GM12878 (cell line): ENCODE data around the gene THUMPD3. TPM values are rescaled to one million over a fixed set of nuclear protein-coding genes. Genes with fewer than 3 reads are reported as not detected.

Source experiments
- ATF3 ChIP-seq: IDR thresholded peaks from 2 replicates; pipeline ENCODE4 v1.6.1; 2011; ENCODE audit warnings: low read depth, mild to moderate bottlenecking, low read length, moderate library complexity, borderline replicate concordance; ENCODE audit errors: extremely low read depth
- BCL3 ChIP-seq: IDR thresholded peaks from 2 replicates; pipeline ENCODE4 v1.6.1; 2011; ENCODE audit warnings: borderline replicate concordance, low read depth, mild to moderate bottlenecking, moderate library complexity, low read length; ENCODE audit not compliant: insufficient read depth, poor library complexity, severe bottlenecking
- BRCA1 ChIP-seq: IDR thresholded peaks from 2 replicates; pipeline ENCODE4 v1.6.1; 2011; ENCODE audit warnings: low read depth, low read length, improper control_type of control experiment
- CEBPB ChIP-seq, 2 experiments: fragments of 150-350 bp in 1 of 2; IDR thresholded peaks; 2 replicates each; pipeline ENCODE4 v1.6.1; 2012 to 2014; ENCODE audit warnings: low read depth in 2 of 2, low read length in 2 of 2, borderline replicate concordance in 1 of 2, inconsistent platforms in 1 of 2
- CHD2 ChIP-seq: IDR thresholded peaks from 2 replicates; pipeline ENCODE4 v1.6.1; 2011; ENCODE audit warnings: low read depth, low read length, improper control_type of control experiment, borderline replicate concordance
- E4F1 ChIP-seq: fragments of 450-650 bp; IDR thresholded peaks from 2 replicates; pipeline ENCODE4 v1.6.1; 2018; ENCODE audit warnings: borderline replicate concordance, mild to moderate bottlenecking; ENCODE audit not compliant: partially characterized antibody
- EED ChIP-seq: sonication (generic); IDR thresholded peaks from 2 replicates; pipeline ENCODE4 v1.6.1; 2016; ENCODE audit warnings: antibody characterized with exemption, low read depth
- ETV6 ChIP-seq, 2 experiments: fragments of 450-650 bp in 1 of 2; IDR thresholded peaks in 1 of 2; conservative IDR thresholded peaks in 1 of 2; 2 replicates each; pipeline ENCODE4 v1.6.1; 2014; ENCODE audit warnings: antibody characterized with exemption in 1 of 2, borderline replicate concordance in 1 of 2, low read depth in 1 of 2, mild to moderate bottlenecking in 1 of 2, moderate library complexity in 1 of 2
- PAX5 ChIP-seq: IDR thresholded peaks from 2 replicates; pipeline ENCODE4 v1.6.1; 2011; ENCODE audit warnings: low read depth, low read length, borderline replicate concordance
- SMC3 ChIP-seq: IDR thresholded peaks from 2 replicates; pipeline ENCODE4 v1.6.1; 2011; ENCODE audit warnings: low read length, improper control_type of control experiment, borderline replicate concordance
- SP1 ChIP-seq: IDR thresholded peaks from one replicate; pipeline ENCODE4 v1.6.1; 2011; ENCODE audit warnings: low read depth, low read length
- ZNF384 ChIP-seq: IDR thresholded peaks from 2 replicates; pipeline ENCODE4 v1.6.1; 2012; ENCODE audit warnings: low read depth, mild to moderate bottlenecking, low read length, improper control_type of control experiment, borderline replicate concordance
- ZSCAN29 ChIP-seq: fragments of 450-650 bp; IDR thresholded peaks from 2 replicates; pipeline ENCODE4 v1.6.1; 2017; ENCODE audit warnings: mild to moderate bottlenecking, moderate library complexity
- polyA plus RNA-seq, 11 experiments: library from polyadenylated mRNA; depleted of rRNA in 4 of 11; unstranded in 6 of 11; stranded (reverse) in 5 of 11; fragments of >200 nt; fragmentation: Nextera tagmentation in 4 of 11; fragmentation: Illumina TruSeq in 1 of 11; extraction: Ambion mirVana in 4 of 11; extraction: Trizol in 1 of 11; gene quantifications; 1 replicate in 1 of 11; 2 replicates in 10 of 11; pipeline versions ENCODE4 v1.2.1 to v1.2.3, GENCODE V29; 2011 to 2016; ENCODE audit warnings: inconsistent platforms in 2 of 11, missing spikeins in 2 of 11, low read depth in 1 of 11
- total RNA-seq, 4 experiments: library from RNA; depleted of rRNA in 3 of 4; stranded (reverse); fragments of >200 nt in 3 of 4; fragmentation: Illumina TruSeq in 1 of 4; extraction: Trizol in 1 of 4; gene quantifications; 2 replicates each; pipeline versions ENCODE4 v1.2.1 to v1.2.3, GENCODE V29; 2013 to 2021
- TF ChIP-seq, protein P1 (sequence below): IDR thresholded peaks from 2 replicates; pipeline ENCODE4 v1.6.1; 2012; ENCODE audit warnings: low read length, inconsistent platforms
- TF ChIP-seq, protein P2 (sequence below): IDR thresholded peaks from 2 replicates; pipeline ENCODE4 v1.6.1; 2012; ENCODE audit warnings: low read depth, low read length, improper control_type of control experiment
- TF ChIP-seq, protein P3 (sequence below): IDR thresholded peaks from 2 replicates; pipeline ENCODE4 v1.6.1; 2011; ENCODE audit warnings: mild to moderate bottlenecking, low read depth, low read length, moderate library complexity; ENCODE audit not compliant: insufficient replicate concordance
- TF ChIP-seq, protein P4 (sequence below): IDR thresholded peaks from 2 replicates; pipeline ENCODE4 v1.6.1; 2012; ENCODE audit warnings: low read depth, low read length, improper control_type of control experiment

THUMPD3 gene
- total and polyA plus RNA-seq, 10 of the 15 experiments (the other 5 are each of a cell fraction or from before 2014, with no cell fraction given), result 28.7 to 47.4 (median 41.8) TPM

GRCh38 chr3:9396632-9397331 lies 33.9 kb downstream of the THUMPD3 start (continued):
- TF ChIP-seq SP1, result peak; percentile 97
- TF ChIP-seq, protein P1, sequence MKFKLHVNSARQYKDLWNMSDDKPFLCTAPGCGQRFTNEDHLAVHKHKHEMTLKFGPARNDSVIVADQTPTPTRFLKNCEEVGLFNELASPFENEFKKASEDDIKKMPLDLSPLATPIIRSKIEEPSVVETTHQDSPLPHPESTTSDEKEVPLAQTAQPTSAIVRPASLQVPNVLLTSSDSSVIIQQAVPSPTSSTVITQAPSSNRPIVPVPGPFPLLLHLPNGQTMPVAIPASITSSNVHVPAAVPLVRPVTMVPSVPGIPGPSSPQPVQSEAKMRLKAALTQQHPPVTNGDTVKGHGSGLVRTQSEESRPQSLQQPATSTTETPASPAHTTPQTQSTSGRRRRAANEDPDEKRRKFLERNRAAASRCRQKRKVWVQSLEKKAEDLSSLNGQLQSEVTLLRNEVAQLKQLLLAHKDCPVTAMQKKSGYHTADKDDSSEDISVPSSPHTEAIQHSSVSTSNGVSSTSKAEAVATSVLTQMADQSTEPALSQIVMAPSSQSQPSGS, result no peak; the same call in 1 of the 2 replicates
- no peak for TF ChIP-seq PAX5
- TF ChIP-seq, protein P2, sequence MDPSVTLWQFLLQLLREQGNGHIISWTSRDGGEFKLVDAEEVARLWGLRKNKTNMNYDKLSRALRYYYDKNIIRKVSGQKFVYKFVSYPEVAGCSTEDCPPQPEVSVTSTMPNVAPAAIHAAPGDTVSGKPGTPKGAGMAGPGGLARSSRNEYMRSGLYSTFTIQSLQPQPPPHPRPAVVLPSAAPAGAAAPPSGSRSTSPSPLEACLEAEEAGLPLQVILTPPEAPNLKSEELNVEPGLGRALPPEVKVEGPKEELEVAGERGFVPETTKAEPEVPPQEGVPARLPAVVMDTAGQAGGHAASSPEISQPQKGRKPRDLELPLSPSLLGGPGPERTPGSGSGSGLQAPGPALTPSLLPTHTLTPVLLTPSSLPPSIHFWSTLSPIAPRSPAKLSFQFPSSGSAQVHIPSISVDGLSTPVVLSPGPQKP, result peak; percentile 69; the same call in 1 of the 2 replicates
- no peak for TF ChIP-seq ATF3
- TF ChIP-seq, protein P3, sequence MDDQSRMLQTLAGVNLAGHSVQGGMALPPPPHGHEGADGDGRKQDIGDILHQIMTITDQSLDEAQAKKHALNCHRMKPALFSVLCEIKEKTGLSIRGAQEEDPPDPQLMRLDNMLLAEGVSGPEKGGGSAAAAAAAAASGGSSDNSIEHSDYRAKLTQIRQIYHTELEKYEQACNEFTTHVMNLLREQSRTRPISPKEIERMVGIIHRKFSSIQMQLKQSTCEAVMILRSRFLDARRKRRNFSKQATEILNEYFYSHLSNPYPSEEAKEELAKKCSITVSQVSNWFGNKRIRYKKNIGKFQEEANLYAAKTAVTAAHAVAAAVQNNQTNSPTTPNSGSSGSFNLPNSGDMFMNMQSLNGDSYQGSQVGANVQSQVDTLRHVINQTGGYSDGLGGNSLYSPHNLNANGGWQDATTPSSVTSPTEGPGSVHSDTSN, result peak; percentile 95
- TF ChIP-seq SMC3, result no peak
- TF ChIP-seq CEBPB (IDR thresholded peaks at IDR 0.05; ENCODE audit: borderline replicate concordance in 1 of 2, low read depth in 2 of 2, low read length in 2 of 2), result no peak
- TF ChIP-seq BRCA1, result peak; percentile 80
- peak; percentile 74 for TF ChIP-seq EED
- no peak for TF ChIP-seq ZSCAN29
- TF ChIP-seq BCL3, result peak; percentile 44
- peak; percentile 97 for TF ChIP-seq CHD2
- TF ChIP-seq ZNF384, result no peak
- no peak for TF ChIP-seq ETV6 (conservative IDR thresholded peaks at IDR 0.05 in 1 of 2, IDR thresholded peaks at IDR 0.05 in 1 of 2; ENCODE audit: borderline replicate concordance in 1 of 2, low read depth in 1 of 2)
- TF ChIP-seq E4F1, result peak; percentile 35
- TF ChIP-seq, protein P4, sequence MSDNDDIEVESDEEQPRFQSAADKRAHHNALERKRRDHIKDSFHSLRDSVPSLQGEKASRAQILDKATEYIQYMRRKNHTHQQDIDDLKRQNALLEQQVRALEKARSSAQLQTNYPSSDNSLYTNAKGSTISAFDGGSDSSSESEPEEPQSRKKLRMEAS, result peak; percentile 82; the same call in 1 of the 2 replicates
